D341Med (cell line): Measurements from ENCODE around the gene PDSS2.
"Not testable (repeated sequence)": the region's sequence is repeated elsewhere in the genome, so short reads cannot be mapped to it uniquely, and the experiment has no call there.

Experiments used
- DNase-seq: peaks from one replicate; pipeline ENCODE4 v3.0.0; 2012; ENCODE audit warnings: low spot score

Gene PDSS2, protein sequence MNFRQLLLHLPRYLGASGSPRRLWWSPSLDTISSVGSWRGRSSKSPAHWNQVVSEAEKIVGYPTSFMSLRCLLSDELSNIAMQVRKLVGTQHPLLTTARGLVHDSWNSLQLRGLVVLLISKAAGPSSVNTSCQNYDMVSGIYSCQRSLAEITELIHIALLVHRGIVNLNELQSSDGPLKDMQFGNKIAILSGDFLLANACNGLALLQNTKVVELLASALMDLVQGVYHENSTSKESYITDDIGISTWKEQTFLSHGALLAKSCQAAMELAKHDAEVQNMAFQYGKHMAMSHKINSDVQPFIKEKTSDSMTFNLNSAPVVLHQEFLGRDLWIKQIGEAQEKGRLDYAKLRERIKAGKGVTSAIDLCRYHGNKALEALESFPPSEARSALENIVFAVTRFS

DNA sequence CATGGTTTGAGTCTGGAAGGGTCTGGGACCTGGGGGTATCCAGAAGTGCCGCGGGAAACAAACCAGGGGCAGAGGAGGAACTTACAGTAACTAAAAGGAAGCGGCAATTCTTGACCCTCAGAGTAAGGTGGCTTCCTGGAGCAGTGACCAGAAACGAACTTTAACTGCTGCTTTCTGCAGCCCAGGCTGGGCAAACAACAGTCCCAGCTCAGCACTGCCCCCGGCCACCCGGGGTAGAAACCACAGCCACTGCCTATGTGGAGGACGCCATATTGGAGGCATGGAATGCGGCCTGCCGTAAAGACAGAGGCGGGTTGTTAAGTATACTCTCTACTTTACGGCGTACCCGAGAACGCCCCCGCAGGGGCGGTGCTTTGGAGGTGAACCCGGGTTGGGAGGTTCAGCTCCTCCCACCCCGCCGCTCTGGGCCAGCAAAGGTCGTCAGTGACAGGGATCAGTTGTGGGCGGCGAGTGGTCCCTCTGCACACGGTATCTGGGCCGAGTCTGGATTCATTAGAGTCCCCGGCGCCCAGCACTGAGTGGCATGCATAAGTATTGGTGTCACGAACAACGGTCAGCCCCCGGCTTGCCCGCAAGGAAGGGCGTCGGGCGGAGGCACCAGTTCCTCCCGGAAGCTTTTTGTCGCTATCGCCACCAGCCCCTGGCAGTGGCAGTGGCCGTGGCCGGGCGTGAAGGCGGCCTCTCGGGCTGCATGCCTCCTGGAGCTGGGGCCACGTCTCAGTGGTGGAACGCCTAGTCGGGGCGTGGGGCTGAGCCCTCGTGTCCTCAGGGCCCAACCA, at the start of gene PDSS2:
PDSS2 (minus strand) TSS at position 282 of the 800 bp plus-strand sequence; CDS start at position 3, 279 bp downstream.
- peak; percentile 96 for DNase-seq

DNA sequence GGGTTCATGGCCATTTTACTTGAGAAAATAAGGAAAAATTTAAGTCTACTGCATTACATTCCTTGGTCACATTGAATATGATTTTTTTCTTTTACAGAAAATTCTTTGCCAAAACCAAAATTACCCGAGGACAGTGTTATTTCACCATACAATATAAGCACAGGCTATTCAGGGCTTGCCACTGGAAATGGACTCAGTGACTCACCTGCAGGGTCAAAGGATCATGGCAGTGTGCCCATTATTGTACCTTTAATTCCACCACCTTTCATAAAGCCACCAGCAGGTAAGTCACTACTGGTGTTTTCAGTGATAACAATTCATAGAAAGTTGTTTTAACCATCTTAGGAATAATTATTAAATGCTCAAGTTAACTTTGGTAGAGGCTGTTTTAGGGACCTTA, 46.8 kb upstream of the PDSS2 start:
- no peak for DNase-seq

DNA sequence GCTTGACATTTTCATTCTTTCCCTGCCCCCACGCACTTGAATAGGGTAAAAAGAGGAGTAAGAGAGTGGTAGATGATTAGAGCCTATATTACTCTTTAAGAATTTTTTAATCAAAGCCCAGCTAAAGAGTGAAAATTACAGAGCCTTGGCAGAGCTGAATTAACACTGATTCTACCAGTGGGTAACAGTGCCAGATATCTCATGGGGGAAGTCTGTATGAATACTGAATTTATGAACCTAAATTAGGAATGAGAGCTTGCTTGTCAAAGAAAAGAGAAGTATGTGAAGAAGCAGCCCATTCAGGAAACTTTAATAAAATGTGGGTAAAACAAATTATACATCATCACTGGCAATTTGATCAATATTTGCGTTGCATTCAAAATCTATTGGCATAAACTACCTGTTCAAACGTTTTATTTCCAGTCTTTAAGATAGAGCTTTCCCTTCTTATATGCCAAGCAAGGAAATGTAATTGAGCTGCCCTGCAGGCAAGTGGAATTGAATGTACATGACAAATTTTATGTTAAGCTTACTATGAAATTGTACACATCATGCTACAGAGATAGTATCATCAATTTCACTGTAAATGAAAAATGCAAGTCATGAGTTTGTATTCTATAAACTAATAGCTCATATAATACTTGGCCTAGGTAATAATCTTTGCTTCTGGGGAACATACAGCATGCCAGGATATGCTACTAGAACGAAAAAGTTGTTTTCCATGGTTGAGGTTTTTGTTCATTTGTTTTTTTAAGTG, 45.1 kb upstream of the PDSS2 start:
- DNase-seq = no peak

DNA sequence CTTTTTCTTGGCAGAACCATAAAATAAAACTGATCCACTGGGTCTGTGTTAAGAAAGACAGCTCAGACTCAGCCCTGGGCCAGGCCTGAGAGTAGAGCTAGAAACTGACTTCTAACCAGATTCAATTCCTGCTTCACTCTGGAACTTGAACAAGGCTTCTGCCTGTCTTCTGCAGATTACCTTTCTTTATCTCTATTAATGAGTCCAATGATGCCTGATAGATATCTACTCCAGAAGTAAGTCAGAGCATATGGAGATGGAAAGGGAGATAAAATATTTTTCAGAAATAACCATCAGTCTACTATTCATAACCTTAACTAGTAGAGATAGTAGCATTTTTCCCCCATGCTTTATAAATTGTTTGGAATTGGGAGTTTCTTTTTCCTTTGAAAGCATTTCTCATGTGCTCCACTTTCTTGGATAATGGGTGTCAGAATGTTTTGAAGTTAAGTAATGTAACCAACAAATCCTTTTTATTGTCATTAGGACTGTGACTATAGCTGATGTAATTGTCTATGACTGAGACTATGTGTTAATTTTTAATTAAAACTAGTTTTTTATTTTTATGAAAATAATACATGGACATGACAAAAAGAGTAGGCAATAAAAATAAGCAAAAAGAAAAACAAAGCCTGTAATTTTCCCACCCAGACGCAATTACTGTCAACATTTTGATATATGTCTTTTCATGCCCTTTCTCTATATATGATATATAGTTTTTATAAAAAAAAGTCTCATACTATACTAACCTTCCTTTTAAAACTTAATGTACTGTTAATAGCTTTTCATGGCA, 37.7 kb upstream of the PDSS2 start:
- no peak for DNase-seq

DNA sequence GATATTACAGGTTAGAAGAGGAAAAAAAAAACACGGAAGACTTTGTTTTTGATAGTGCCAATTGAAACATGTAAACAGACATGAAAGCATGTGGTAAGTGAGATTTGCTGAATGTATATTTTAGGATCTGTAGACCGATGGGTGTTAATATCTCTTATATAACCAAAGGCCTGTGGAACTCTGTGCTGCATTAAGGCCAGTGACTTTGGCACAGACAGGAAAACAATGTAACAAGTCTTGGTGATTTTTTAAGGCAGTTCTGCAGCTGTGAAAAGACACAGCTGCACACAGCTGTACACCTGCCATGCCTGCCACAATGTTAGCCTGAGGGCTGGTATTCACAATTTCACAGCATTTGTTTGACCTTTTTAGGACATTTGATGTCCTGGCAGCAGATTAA, 36.6 kb upstream of the PDSS2 start:
- DNase-seq = no peak

DNA sequence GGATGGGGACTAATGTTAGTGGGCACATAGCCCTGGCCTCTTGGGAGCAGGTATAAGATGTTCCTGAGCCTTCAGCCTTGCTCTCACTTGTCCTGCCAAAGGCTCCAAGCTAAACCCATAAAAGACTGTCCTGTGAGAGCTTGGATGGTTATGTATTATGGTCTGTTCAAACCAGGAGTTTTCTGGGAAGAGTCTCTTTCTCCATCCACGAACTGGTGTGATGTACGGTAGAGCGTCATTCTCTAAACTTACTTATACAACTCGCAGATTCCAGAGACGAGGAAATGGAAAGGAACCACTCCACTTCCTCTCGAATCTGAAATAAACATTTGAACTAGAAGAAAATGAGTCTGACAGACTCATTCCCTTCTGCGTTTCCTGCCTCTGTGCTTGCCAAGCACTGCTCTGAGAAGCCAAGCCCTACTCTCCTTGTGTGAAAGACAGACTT, 35.9 kb upstream of the PDSS2 start:
- DNase-seq = no peak

DNA sequence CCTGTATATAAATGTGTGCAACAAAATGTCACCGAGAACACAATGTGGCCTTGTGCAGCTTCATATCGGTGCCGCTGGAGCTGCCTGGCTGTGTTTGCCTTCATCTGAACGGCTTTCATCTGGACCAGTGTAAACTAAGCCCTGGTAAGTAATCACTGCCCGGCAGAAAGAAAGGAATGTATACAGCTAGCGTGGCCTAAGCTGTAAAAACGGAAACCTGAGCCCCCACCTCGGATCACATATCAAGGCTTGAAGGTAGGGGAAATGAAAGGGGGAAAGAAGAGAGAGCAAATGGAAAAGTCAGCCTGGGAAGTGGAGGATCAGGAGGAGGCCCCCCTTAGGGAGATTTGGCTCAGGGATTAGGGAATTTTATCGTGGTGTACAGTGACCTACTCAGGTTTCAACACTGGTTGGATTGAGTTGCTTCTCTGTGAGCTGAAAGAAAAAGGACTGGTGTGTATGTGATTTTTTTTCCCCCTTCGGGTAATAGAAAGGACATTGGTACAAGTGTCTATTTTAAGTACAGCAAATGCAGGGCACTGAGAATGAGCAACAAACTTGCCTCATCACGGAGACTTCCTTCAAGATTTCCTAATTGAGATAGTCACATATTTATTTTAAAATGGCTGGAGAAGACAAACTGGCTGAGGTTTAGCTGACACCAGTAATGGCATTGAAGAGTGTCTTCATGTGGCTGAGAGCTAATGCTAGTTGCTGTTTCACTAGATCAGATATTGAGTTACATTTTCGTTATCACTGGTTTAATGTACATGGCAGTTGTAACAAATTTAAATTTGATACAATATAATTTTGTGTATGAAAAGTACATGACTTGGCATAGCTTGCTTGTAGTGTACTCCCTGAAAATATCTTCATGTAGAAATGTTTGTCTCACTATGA, 34.0 kb upstream of the PDSS2 start:
- peak; percentile 48 for DNase-seq

DNA sequence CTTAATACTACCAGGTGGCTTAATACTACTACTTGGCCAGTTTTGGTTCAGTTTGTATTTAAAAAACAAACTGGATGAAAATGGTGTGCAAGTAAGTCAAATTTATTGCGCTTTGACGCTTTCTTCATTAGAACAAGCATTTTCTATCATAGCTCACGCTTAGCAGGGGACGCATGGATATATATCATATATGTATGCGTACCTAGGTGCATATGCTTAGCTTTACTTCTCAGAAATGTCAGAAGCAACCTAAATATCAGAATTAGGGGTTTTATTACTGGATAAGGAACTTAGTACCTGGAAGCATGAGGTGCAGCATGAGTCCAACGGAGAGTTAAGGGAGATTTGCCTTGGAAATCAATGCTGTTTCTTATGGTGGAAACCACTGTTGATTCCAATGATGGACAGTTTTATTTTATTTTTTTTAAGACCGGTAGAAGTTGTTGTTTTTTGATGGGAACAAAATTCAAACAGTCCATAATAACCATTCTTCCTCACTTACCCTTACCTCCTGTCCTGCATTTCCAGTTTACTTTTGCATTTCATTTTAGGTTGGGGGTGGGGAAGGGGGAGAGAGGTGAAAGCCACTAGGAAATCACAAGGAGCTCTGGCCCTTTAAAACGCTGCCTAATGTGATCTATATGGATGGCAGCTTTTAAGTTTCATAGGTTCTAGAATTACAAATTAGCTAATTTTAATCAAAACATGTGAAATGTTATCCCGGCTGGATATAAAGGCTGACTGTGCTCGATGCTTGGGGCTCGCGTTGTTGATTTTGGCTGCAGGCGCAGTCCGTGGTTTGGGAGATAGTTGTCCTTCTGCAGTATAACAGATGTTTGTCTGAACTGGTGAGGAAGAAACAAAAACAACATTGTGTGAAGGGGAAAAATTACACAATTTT, 32.6 kb upstream of the PDSS2 start:
- DNase-seq = no peak

DNA sequence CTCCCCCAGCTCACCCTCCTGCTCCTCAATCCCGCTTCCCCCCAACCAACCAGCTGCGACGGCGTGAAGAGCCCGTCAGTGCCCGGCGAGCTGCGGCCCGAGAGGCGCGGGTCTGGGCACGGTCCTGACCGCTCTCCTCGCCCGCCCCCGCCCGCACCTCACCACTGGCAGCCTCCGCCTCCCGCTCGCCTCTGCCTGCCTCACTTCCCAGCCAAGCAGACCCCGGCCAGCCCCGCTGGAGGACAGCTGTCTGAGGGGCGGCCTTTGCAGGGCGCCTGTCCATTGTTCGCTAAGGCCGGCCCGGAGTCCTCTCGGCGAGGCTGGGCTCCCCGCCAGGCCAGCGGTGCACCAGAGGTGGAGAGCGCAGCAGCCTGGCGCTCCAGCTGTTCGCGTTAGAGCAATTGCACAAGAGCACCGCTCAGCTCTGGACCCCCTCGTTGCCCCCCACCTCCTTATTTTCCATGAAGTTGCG, 31.8 kb upstream of the PDSS2 start:
- DNase-seq = peak; percentile 46

DNA sequence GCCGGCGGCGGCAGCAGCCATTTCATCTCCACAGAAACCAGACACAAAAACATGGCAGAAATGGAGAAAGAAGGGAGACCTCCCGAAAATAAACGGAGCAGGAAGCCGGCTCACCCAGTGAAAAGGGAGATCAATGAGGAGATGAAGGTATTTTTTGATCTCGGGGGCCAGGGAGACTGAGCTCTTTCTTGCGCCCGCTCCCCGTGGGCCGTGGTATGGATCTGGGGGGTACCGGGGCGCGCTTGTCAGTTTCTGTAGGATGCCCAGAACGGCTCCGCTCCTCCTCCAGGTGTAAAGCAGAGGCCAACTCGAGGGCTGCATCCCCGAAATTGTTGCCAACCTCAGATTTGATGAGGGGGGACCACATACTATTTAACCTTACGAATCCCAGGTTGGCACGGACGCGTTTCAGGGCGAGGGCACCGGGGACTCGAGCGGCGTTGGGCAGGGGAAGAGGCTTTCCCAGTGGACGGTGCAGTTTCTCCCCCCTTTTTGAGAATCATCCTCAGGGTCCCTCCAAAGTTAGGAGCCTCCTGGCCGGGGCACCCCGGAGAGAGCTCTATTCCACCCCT, 31.3 kb upstream of the PDSS2 start:
- no peak for DNase-seq

DNA sequence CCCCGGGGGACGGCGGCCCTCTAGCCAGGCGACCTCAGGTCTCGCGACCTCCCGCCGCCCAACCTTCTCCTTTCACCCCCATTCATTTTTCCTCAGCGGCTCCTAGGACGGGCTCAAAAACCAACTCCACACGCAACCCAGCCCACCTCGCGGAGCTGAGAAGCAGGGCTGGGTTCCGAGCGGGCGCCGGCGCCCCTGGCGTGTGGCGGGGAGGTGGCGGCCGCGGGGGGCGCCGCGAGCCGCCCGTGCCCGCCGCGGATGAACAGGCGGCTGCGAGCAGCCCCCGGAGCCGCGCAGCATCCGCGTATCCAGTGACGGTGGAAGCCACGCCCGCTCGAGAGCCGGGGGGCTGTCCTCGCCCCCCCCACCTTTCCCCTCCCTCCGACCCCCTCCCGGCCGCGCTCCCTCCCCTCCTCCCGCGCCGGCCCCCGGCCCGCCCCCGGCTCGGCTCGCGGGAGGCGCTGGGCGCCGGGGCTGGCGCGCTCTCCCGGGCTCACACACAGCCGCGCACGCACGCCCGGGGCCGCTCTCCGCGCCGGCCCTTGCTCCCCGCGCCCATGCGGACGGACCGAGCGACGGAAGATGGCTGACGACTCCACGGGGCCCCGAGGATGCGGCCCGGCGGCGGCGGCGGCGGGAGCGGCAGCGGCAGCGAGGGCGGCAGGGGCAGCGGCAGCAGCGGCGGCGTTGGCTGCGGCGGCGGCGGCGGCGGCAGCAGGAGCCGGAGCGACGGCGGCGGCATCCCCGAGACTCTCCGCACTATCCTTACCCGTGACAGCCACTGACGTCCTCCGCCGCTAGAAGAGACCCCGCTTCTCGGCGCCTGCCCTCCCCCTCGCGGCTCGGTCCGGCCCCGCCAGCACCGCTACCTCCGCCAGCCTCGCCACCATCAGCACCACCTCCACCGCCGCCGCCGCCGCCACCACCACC, 30.5 kb upstream of the PDSS2 start, which contains the start of gene SOBP:
SOBP (plus strand) TSS at position 482 of the 930 bp plus-strand sequence. CDS start 500 bp downstream, outside the sequence.
- DNase-seq = peak; percentile 90

DNA sequence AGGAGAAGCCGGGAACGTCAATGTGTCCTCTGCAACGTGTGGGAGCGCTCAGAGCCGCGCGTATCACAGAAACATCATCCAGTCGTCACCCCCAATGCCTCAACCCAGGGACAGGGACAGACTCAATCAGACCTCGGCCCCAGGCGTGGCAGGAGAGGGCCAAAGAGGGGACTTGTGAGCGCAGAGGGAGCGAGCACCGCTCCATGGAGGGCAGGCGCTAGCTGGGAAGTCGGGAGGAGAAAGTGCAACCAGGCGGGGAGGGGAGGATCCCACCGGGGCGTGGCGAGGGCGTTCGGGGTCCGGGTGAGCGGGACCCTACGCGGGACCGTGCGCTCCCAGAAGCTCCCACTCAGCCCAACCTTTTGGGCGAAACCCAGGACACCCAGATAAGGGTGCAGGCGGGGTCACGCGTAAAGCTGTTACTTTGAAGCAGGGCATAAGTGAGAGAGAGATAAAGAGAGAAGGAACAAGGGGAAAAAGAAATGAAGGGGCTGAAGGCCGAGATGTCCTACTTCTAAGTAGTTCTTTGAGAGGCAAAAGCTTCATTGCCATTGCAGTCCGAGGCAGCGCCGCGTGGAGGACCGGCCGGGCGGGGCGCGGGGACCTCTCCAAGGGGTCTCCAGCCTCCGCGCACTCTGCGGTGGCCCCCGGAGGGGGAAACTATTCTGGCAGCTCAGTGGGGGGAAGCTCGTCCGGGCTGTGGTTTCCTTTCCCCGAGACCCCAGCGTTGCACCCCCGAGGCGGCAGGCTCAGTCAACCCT, 29.7 kb upstream of the PDSS2 start:
- DNase-seq = peak; percentile 81

DNA sequence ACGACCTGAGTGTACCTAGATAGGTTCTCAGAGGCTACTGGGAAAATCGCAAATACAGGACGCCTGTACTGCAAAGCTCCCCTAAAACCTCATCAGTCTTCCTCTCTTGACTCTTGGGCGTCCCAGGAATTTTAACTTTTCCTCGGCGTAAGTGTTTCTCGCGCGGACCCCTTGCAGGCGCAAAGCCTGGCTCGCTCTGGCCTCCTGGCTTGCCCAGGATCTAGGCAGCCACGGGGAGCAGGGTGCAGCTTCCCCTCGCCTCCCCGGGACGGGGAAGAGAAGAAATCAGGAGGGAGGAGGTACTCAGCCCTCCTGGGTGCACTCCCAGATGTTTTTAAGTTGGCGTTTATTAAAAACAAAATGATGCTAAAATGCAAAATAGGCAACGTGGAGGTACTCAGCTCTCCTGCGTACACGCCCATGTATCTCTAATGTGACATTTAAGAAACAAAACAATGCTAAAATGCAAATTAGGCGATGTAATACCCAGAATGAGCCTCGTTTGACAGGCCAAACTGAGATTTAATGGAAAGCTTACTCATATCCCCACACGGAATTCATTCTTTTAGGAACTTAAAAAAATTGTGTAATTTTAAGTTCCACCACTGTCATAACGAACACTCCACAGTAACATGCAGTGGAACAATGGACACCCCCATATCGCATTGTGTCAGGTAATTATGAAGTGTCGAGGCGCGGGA, 29.0 kb upstream of the PDSS2 start:
- peak; percentile 35 for DNase-seq

DNA sequence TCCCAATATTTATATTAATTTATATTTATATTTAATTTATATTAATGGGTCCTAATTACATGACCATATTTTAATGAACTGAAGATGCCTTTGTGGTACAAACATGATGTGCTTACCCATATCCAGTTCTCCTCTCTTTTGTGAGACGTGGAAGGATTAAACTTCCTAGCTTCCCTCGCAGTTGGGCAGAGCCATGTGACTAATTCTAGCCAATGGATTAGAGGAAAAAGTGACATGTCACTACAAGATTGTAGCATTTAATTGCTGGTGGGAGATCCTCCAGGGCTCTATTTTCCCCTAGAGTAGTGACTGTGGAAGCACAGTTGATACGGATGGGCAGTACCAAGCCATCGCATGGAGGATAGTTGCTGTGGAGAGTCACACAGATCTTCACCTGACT, 25.8 kb upstream of the PDSS2 start:
- no peak for DNase-seq

DNA sequence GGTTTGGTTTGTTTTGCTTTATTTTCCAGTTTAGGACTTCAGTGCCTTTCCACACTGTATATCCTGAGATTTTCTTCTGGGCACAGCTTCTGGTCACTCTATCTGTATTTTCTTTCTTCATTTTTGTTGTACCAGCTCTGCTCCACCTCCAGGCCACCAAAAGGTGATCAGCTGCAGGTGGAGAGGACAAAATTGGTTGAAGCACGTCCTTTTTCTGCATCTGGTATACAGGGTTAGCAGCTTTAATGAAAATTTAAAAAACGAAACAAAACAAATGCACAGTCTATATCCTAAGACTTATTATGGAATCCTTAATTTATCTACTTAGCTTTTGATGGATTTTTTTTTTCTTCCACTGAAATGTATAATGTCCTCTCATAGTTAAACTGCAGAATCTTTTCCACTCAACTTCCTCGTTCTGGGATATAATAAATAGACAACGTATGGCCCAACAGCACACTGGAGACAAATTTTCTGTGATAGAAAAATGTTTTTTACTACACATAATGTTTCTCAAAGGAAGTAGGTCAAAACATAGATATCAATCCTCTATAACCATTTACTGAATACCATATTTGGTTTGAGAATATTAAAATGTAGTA, 19.8 kb upstream of the PDSS2 start:
- no peak for DNase-seq

DNA sequence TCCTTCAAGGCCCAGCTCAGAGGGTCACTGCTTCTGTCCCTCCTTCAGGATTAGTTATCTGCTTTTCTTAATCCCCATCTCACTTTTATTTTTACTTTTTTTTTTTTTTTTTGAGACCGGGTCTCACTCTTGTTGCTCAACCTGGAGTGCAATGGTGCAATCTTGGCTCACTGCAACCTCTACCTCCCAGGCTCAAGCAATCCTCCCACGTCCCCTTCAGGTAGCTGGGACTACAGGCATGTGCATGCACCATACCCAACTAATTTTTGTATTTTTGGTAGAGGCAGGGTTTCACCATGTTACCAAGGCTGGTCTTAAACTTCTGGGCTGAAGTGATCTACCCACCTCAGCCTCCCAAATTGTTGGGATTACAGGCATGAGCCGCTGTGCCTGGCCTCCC, 16.5 kb upstream of the PDSS2 start:
- DNase-seq = not testable (repeated sequence)
